GM12878 (cell line): ENCODE data around the gene MFSD11. TPM values are rescaled to one million over a fixed set of nuclear protein-coding genes. Genes with fewer than 3 reads are reported as not detected.
"Not testable (repeated sequence)": the region's sequence is repeated elsewhere in the genome, so short reads cannot be mapped to it uniquely, and the experiment has no call there.

Experiments used
- ATAC-seq: fragments of 200-7000 bp; cut with Tn5 transposase; 3 replicates; pipeline ENCODE4 v1.9.1; 2020; ENCODE audit warnings: mild to moderate bottlenecking, moderate library complexity
- BruUV-seq: library from RNA; stranded (reverse); fragments of 400-500 nt; replicated peaks from 2 replicates; lab custom pipeline; 2021; lab: Mats Ljungman, UMichigan
- CTCF ChIA-PET: fragments of 300-600 bp; sonication (Branson Sonifier 250); formaldehyde crosslinking; extraction: SDS; loops from one replicate; lab custom pipeline; 2021; ENCODE audit warnings: inconsistent platforms; lab: Yijun Ruan, JAX
- POLR2A ChIA-PET: fragments of 350-600 bp; formaldehyde crosslinking; extraction: SDS; loops from one replicate; lab custom pipeline; 2021; ENCODE audit warnings: inconsistent platforms; lab: Charles Lee
- RAD21 ChIA-PET: fragments of 300-600 bp; sonication (Branson Sonifier 250); formaldehyde crosslinking; loops from one replicate; lab custom pipeline; 2023; ENCODE audit warnings: antibody characterized with exemption; ENCODE audit not compliant: unreplicated experiment; lab: Charles Lee
- SMC1A ChIA-PET: fragments of 300-600 bp; sonication (Branson Sonifier 250); formaldehyde crosslinking; loops from one replicate; lab custom pipeline; 2023; ENCODE audit not compliant: unreplicated experiment, uncharacterized antibody; lab: Charles Lee
- DNase-seq: peaks from one replicate; pipeline ENCODE4 v3.0.0-alpha.2; 2011; ENCODE audit warnings: low read depth, low spot score
- FAIRE-seq: peaks from 3 replicates; lab custom pipeline; 2011; peaks lifted over from hg19 to GRCh38; lab: Jason Lieb, UNC
- H2AFZ ChIP-seq: 2 replicates; pipeline ENCODE4 v1.6.0; 2011; ENCODE audit warnings: low read depth, low read length, control low read depth; ENCODE audit not compliant: control insufficient read depth
- H3K27ac ChIP-seq: 2 replicates; pipeline ENCODE4 v1.5.1; 2011; ENCODE audit warnings: control low read depth; ENCODE audit not compliant: control insufficient read depth, insufficient read depth
- H3K27me3 ChIP-seq, 2 experiments: replicated peaks in 1 of 2; 2 replicates each; pipeline versions ENCODE4 v1.6.0 to v1.6.1; 2011; ENCODE audit warnings: low read length in 1 of 2; ENCODE audit not compliant: control insufficient read depth in 2 of 2, insufficient read depth in 2 of 2
- H3K36me3 ChIP-seq, 2 experiments: 2 replicates each; pipeline ENCODE4 v1.5.1; 2011; ENCODE audit warnings: low read length in 1 of 2; ENCODE audit not compliant: control insufficient read depth in 2 of 2, insufficient read depth in 2 of 2
- H3K4me1 ChIP-seq: 2 replicates; pipeline ENCODE4 v1.6.1; 2011; ENCODE audit warnings: mild to moderate bottlenecking, low read length, moderate library complexity, mixed read lengths; ENCODE audit not compliant: control insufficient read depth, insufficient read depth
- H3K4me2 ChIP-seq: 2 replicates; pipeline ENCODE4 v1.6.0; 2011; ENCODE audit warnings: control low read depth; ENCODE audit not compliant: control insufficient read depth, insufficient read depth
- H3K4me3 ChIP-seq: fragments of 200-600 bp; sonication (generic); 2 replicates; pipeline ENCODE4 v1.5.1; 2016
- H3K79me2 ChIP-seq: 2 replicates; pipeline ENCODE4 v1.6.0; 2011; ENCODE audit warnings: low read length; ENCODE audit not compliant: control insufficient read depth, insufficient read depth
- H3K9ac ChIP-seq: 2 replicates; pipeline ENCODE4 v1.8.0; 2011; ENCODE audit warnings: low read length, control low read depth, mixed read lengths; ENCODE audit not compliant: control insufficient read depth, insufficient read depth
- H3K9me3 ChIP-seq: replicated peaks from 3 replicates; pipeline ENCODE4 v1.5.1; 2011; ENCODE audit warnings: mild to moderate bottlenecking, low read length; ENCODE audit not compliant: control insufficient read depth, insufficient read depth
- H4K20me1 ChIP-seq: 2 replicates; pipeline ENCODE4 v1.6.0; 2011; ENCODE audit not compliant: control insufficient read depth, insufficient read depth
- EGR1 ChIP-seq, 2 experiments: IDR thresholded peaks; 1 replicate in 1 of 2; 2 replicates in 1 of 2; pipeline ENCODE4 v1.6.1; 2011 to 2012; ENCODE audit warnings: low read depth in 2 of 2, low read length in 2 of 2, borderline replicate concordance in 1 of 2, mild to moderate bottlenecking in 1 of 2, moderate library complexity in 1 of 2
- IKZF1 ChIP-seq: fragments of 450-650 bp; conservative IDR thresholded peaks from 2 replicates; pipeline ENCODE4 v1.6.1; 2017; ENCODE audit warnings: antibody characterized with exemption, mild to moderate bottlenecking
- MYC ChIP-seq: IDR thresholded peaks from 2 replicates; pipeline ENCODE4 v1.6.1; 2011; ENCODE audit warnings: mild to moderate bottlenecking, low read length, moderate library complexity, inconsistent platforms; ENCODE audit not compliant: insufficient read depth, insufficient replicate concordance, insufficient read length, severe bottlenecking
- ZNF687 ChIP-seq: fragments of 450-650 bp; IDR thresholded peaks from 2 replicates; pipeline ENCODE4 v1.6.1; 2017; ENCODE audit warnings: mild to moderate bottlenecking, moderate library complexity
- WGBS: methylation state at CpG from one replicate; pipeline ENCODE4 v1.1.6; 2016; ENCODE audit warnings: low lambda C conversion rate; ENCODE audit not compliant: insufficient replicate concordance, insufficient coverage; ENCODE audit errors: missing lambda C conversion rate; 5-methylcytosine and 5-hydroxymethylcytosine counted together
- in situ Hi-C: fragments of 300-500 bp; cut with MboI; formaldehyde crosslinking; loops from 9 replicates; pipeline ENCODE4 v1.14.3; 2018; ENCODE audit warnings: mixed read lengths
- intact Hi-C: fragments of 100-400 bp; cut with micrococcal nuclease; formaldehyde crosslinking; loops from one replicate; pipeline ENCODE4 v1.14.2; 2022; ENCODE audit not compliant: unreplicated experiment
- polyA plus RNA-seq, 11 experiments: library from polyadenylated mRNA; depleted of rRNA in 4 of 11; unstranded in 6 of 11; stranded (reverse) in 5 of 11; fragments of >200 nt; fragmentation: Nextera tagmentation in 4 of 11; fragmentation: Illumina TruSeq in 1 of 11; extraction: Ambion mirVana in 4 of 11; extraction: Trizol in 1 of 11; gene quantifications; 1 replicate in 1 of 11; 2 replicates in 10 of 11; pipeline versions ENCODE4 v1.2.1 to v1.2.3, GENCODE V29; 2011 to 2016; ENCODE audit warnings: inconsistent platforms in 2 of 11, missing spikeins in 2 of 11, low read depth in 1 of 11
- total RNA-seq, 4 experiments: library from RNA; depleted of rRNA in 3 of 4; stranded (reverse); fragments of >200 nt in 3 of 4; fragmentation: Illumina TruSeq in 1 of 4; extraction: Trizol in 1 of 4; gene quantifications; 2 replicates each; pipeline versions ENCODE4 v1.2.1 to v1.2.3, GENCODE V29; 2013 to 2021

Gene MFSD11
- total and polyA plus RNA-seq, 10 of the 15 experiments (the other 5 are each of a cell fraction or from before 2014, with no cell fraction given): 11.0 to 19.4 (median 15.5) TPM

- POLR2A ChIA-PET, H2AFZ ChIP-seq, H3K4me3 ChIP-seq, FAIRE-seq, RAD21 ChIA-PET, H3K4me1 ChIP-seq, H3K27ac ChIP-seq, H3K27me3 ChIP-seq, H3K9me3 ChIP-seq, H3K9ac ChIP-seq, H4K20me1 ChIP-seq, H3K36me3 ChIP-seq, CTCF ChIA-PET, in situ Hi-C loops, BruUV-seq, ATAC-seq, H3K79me2 ChIP-seq, DNase-seq: not testable (repeated sequence)
- intact Hi-C loops: loop anchor here (10.0 kb wide), 1 partner anchor 85 kb away; no protein-coding TSS in a partner anchor
- WGBS: 25% methylated on average over 30 of the region's 79 CpGs
- 0 out of 2 replicates have a peak, but pooled peaks have one; percentile 15 for TF ChIP-seq IKZF1
- SMC1A ChIA-PET: interaction anchor here (1.2 kb wide), 1 partner anchor 15 kb away, joined by 3 read pairs; no protein-coding TSS in a partner anchor
- H3K4me2 ChIP-seq: peak overlapping the region; percentile 68
These were observed 27.7 kb upstream of the MFSD11 start for GRCh38 chr17:76709951-76710862.

GRCh38 chr17:76710863-76711611 is 26.9 kb upstream of the MFSD11 start, which contains the start of gene MXRA7:
TSS of gene MXRA7 (minus strand) at chr17:76710965. CDS start at chr17:76710946, 19 bp downstream.
- H3K36me3 ChIP-seq: peaks cover 2 to 12% of the 10 kb centered on the region in 2 experiments; a peak in 3 of 4 replicates
- ATAC-seq: peak; percentile 87
- peaks cover 8% of the 10 kb centered on the region for H3K4me1 ChIP-seq
- 0 out of 2 replicates have a peak within 1 kb of the TSS, but pooled peaks have one; percentile 29 for H2AFZ ChIP-seq
- in situ Hi-C loops (no loop called here), intact Hi-C loops (loop anchor here (10.0 kb wide), 1 partner anchor 86 kb away; no protein-coding TSS in a partner anchor)
- ChIA-PET POLR2A (no interaction called here), RAD21 (no interaction called here), CTCF (interaction anchor here (0.9 kb wide), 1 partner anchor 8 kb away, joined by 3 read pairs; no protein-coding TSS in a partner anchor), SMC1A (interaction anchor here (1.2 kb wide), 1 partner anchor 14 kb away, joined by 3 read pairs; no protein-coding TSS in a partner anchor)
- no peaks in the 10 kb centered on the region for H3K79me2 ChIP-seq
- no TSS peak for BruUV-seq
- peaks cover 5% of the 10 kb centered on the region for H4K20me1 ChIP-seq
- peak within 1 kb of the TSS; percentile 68 for H3K4me2 ChIP-seq
- peak within 1 kb of the TSS; percentile 32; the same call in 1 of the 2 replicates for H3K4me3 ChIP-seq
- no peak within 1 kb of the TSS for H3K27ac ChIP-seq
- no peaks in the 10 kb centered on the region for H3K9me3 ChIP-seq
- no peak within 1 kb of the TSS for H3K9ac ChIP-seq
- H3K27me3 ChIP-seq: no peaks in the 10 kb centered on the region; a peak in 2 of 4 replicates
- no peak for FAIRE-seq
- DNase-seq: no peak
- 40% methylated on average over 12 of the region's 56 CpGs for WGBS
- TF ChIP-seq ZNF687 (0 out of 2 replicates have a peak, but pooled peaks have one; percentile 22), EGR1 (IDR thresholded peaks at IDR 0.05; ENCODE audit: borderline replicate concordance in 1 of 2, low read depth in 2 of 2, low read length in 2 of 2) (peak in 1 of 2 experiments; percentile 74; a peak in 2 of 3 replicates), MYC (no peak)
